ENCODE measurements around the gene TREML1. TPM values are rescaled to one million over a fixed set of nuclear protein-coding genes. Genes with fewer than 3 reads are reported as not detected.

Gene TREML1
- polyA plus RNA-seq, 1 of the 3 experiments (the other 2 are of a cell fraction): not detected

- Histone ChIP-seq H3F3A (replicated peaks; ENCODE audit: insufficient read depth) (no peaks in the 10 kb centered on the region), H2AFZ (ENCODE audit: low read depth) (no peak overlapping the region), H3K27ac (ENCODE audit: low read depth in 2 of 2, low read length in 1 of 2) (no peak overlapping the region), H3K79me2 (ENCODE audit: insufficient read depth) (no peaks in the 10 kb centered on the region), H3K27me3 (ENCODE audit: insufficient read depth) (no peaks in the 10 kb centered on the region), H3K36me3 (replicated peaks in 1 of 2; ENCODE audit: control insufficient read depth in 1 of 2, insufficient read depth in 2 of 2, low read length in 1 of 2) (no peaks in the 10 kb centered on the region), H3K4me1 (ENCODE audit: control insufficient read depth in 1 of 2, insufficient read depth in 2 of 2, low read depth in 1 of 2, low read length in 1 of 2) (no peaks in the 10 kb centered on the region), H3K4me3 (ENCODE audit: low read depth in 2 of 2, low read length in 1 of 2) (no peak overlapping the region), H4K20me1 (ENCODE audit: insufficient read depth) (no peaks in the 10 kb centered on the region), H3K9me3 (no peaks in the 10 kb centered on the region), H3K9me2 (no peaks in the 10 kb centered on the region), H3K4me2 (no peak overlapping the region), H3K9ac (no peak overlapping the region)
- POLR2A ChIA-PET: no interaction called here
- TF ChIP-seq MAX (IDR thresholded peaks at IDR 0.05; ENCODE audit: low read depth) (no peak), POLR2AphosphoS5 (IDR thresholded peaks at IDR 0.05; ENCODE audit: low read depth, low read length) (no peak), TCF12 (IDR thresholded peaks at IDR 0.05) (no peak), IRF3 (IDR thresholded peaks at IDR 0.05; ENCODE audit: low read depth, low read length) (no peak), FOSL2 (IDR thresholded peaks at IDR 0.05; ENCODE audit: borderline replicate concordance, low read depth) (no peak), EP300 (IDR thresholded peaks at IDR 0.05; ENCODE audit: borderline replicate concordance in 1 of 2, low read depth in 1 of 2, low read length in 1 of 2) (no peak), CTCF (IDR thresholded peaks at IDR 0.05) (no peak), YY1 (IDR thresholded peaks at IDR 0.05; ENCODE audit: low read depth) (no peak), RXRA (IDR thresholded peaks at IDR 0.05; ENCODE audit: borderline replicate concordance, low read depth) (no peak), MXI1 (IDR thresholded peaks at IDR 0.05; ENCODE audit: low read depth, low read length) (no peak), GABPA (IDR thresholded peaks at IDR 0.05; ENCODE audit: low read depth) (no peak), NRF1 (IDR thresholded peaks at IDR 0.05; ENCODE audit: low read depth, low read length) (no peak), JUND (IDR thresholded peaks at IDR 0.05) (no peak), ELF1 (IDR thresholded peaks at IDR 0.05) (no peak), CHD2 (IDR thresholded peaks at IDR 0.05; ENCODE audit: low read length, partially characterized antibody) (no peak), RFX5 (IDR thresholded peaks at IDR 0.05; ENCODE audit: low read length) (no peak)
- CTCF ChIA-PET: no interaction called here
- DNase-seq: no peak
- WGBS (ENCODE audit: low lambda C conversion rate): 72% methylated on average over 3 of the region's 3 CpGs
Observed at GRCh38 chr6:41125282-41125681, 28.9 kb downstream of the TREML1 start.

GRCh38 chr6:41122918-41123317 lies 31.2 kb downstream of the TREML1 start:
- Histone ChIP-seq H3K27me3 (ENCODE audit: insufficient read depth) (no peaks in the 10 kb centered on the region), H3K9ac (no peak overlapping the region), H3K4me2 (no peak overlapping the region), H3K9me3 (no peaks in the 10 kb centered on the region), H3K36me3 (replicated peaks in 1 of 2; ENCODE audit: control insufficient read depth in 1 of 2, insufficient read depth in 2 of 2, low read length in 1 of 2) (no peaks in the 10 kb centered on the region), H3K9me2 (no peaks in the 10 kb centered on the region), H3K79me2 (ENCODE audit: insufficient read depth) (no peaks in the 10 kb centered on the region), H3F3A (replicated peaks; ENCODE audit: insufficient read depth) (no peaks in the 10 kb centered on the region), H3K27ac (ENCODE audit: low read depth in 2 of 2, low read length in 1 of 2) (no peak overlapping the region), H4K20me1 (ENCODE audit: insufficient read depth) (no peaks in the 10 kb centered on the region), H3K4me3 (ENCODE audit: low read depth in 2 of 2, low read length in 1 of 2) (no peak overlapping the region), H3K4me1 (ENCODE audit: control insufficient read depth in 1 of 2, insufficient read depth in 2 of 2, low read depth in 1 of 2, low read length in 1 of 2) (no peaks in the 10 kb centered on the region), H2AFZ (ENCODE audit: low read depth) (no peak overlapping the region)
- POLR2A ChIA-PET: no interaction called here
- no peak for DNase-seq
- WGBS (ENCODE audit: low lambda C conversion rate): 63% methylated on average over 1 of the region's 1 CpG
- CTCF ChIA-PET: no interaction called here
- no peak for TF ChIP-seq NFIC (IDR thresholded peaks at IDR 0.05; ENCODE audit: borderline replicate concordance)
- no peak for TF ChIP-seq ZBTB33 (IDR thresholded peaks at IDR 0.05; ENCODE audit: borderline replicate concordance, low read depth)
- no peak for TF ChIP-seq GATA2 (CRISPR knock-in tag; IDR thresholded peaks at IDR 0.05)
- no peak for TF ChIP-seq FOXJ3 (CRISPR knock-in tag; IDR thresholded peaks at IDR 0.05)
- no peak for TF ChIP-seq REST (IDR thresholded peaks at IDR 0.05; ENCODE audit: low read depth, low read length)
- no peak for TF ChIP-seq RXRA (IDR thresholded peaks at IDR 0.05; ENCODE audit: borderline replicate concordance, low read depth)
